Endothelial cell of umbilical vein (primary cell): ENCODE measurements around the gene GIGYF2.

ENCODE experiments used
- CTCF ChIP-seq, 2 donors: IDR thresholded peaks; 1 replicate in 1 of 2; 2 replicates in 1 of 2; pipeline ENCODE4 v1.5.1; 2011; ENCODE audit warnings: low read length in 2 of 2, mild to moderate bottlenecking in 2 of 2, moderate library complexity in 2 of 2, control low read depth in 1 of 2, inconsistent platforms in 1 of 2, low read depth in 1 of 2; ENCODE audit not compliant: insufficient read depth in 1 of 2; ENCODE audit errors: extremely low read depth in 1 of 2
- EZH2 ChIP-seq: IDR thresholded peaks from 2 replicates; pipeline ENCODE4 v1.6.1; 2012; ENCODE audit warnings: borderline replicate concordance, low read depth, mild to moderate bottlenecking, moderate library complexity, low read length, inconsistent platforms; ENCODE audit not compliant: severe bottlenecking
- JUN ChIP-seq: IDR thresholded peaks from 2 replicates; pipeline ENCODE4 v1.6.1; 2011; ENCODE audit warnings: borderline replicate concordance, low read depth; ENCODE audit not compliant: insufficient read length, insufficient read depth
- MYC ChIP-seq: IDR thresholded peaks from one replicate; pipeline ENCODE4 v1.6.1; 2011; ENCODE audit warnings: mild to moderate bottlenecking, low read depth, low read length
- POLR2A ChIP-seq: IDR thresholded peaks from 2 replicates; pipeline ENCODE4 v1.6.1; 2012; ENCODE audit warnings: low read depth, mild to moderate bottlenecking, control low read depth, low read length

DNA sequence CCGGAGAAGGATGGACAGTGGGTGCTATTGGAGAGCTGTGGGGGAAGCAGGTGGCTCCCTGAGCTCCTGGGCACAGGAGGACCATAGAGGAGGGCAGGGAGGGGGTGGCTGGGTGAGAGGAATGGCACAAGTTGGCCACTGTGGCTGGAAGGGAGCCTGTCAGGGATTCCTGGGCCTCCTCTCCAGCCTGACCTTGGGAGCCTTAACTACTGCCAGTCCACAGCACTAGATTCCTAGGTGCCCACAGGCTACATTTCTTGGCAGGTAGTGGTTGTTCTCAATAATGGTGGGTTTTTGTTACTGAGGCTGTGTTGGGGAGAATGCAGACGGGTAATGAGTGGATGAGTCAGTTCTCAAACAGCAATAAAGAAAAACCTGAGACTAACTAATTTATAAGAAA, 37.8 kb upstream of the GIGYF2 start:
- TF ChIP-seq CTCF (IDR thresholded peaks at IDR 0.05; ENCODE audit: extremely low read depth in 1 of 2, insufficient read depth in 1 of 2, low read depth in 1 of 2, low read length in 2 of 2) (no peak), POLR2A (no peak), MYC (no peak), JUN (no peak), EZH2 (no peak)
